NOMO-1 treated with dmso at 0.1 percent for 144 hours (cell line): ENCODE results near the gene ACSS3.
"Not testable (repeated sequence)": the region's sequence is repeated elsewhere in the genome, so short reads cannot be mapped to it uniquely, and the experiment has no call there.

Source experiments
- DNase-seq: peaks from one replicate; lab custom pipeline; 2025; ENCODE audit not compliant: unreplicated experiment; lab: John Stamatoyannopoulos, UW

ACSS3 gene

DNA sequence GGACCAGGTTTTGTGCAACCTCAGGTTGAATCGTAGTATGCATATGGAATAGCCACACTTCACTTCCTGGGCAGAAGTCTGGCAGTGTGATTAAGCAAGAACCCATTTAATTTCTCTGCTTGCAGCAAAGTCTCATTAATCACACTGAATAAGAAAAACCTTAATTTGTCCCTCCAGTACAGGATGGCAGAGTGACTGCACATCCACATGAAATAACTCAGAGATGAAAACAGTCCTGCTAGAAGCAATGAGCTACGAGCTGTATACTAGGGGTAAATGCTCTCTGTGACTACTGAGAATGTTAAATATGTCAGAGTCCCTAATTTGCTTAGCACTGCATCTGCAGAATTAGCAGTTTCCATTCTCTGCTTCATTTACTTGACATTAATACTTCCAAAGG, 88.9 kb downstream of the ACSS3 start:
- no peak for DNase-seq

- DNase-seq, result no peak
Measured at GRCh38 chr12:81167694-81168093, 89.8 kb downstream of the ACSS3 start.

GRCh38 chr12:81168445-81168844, 90.6 kb downstream of the ACSS3 start:
- DNase-seq, result no peak

DNA sequence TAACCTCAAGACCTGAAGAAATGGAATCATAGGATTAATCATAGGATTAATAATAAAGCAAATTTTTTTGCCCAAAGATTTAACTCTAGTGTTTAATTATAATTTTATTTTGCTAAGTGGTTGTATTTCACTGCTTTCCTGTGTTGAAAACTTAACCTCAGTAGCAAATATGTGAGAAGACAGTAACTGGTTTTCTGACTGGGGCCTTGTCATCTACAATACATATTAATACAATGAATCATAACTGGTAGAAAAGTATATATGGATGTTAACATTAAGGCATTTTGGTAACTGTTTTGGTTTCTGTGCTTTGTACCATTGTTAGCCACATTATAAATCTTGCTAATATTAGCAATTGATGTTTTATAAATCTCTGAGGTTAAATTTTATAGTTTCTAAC, 92.2 kb downstream of the ACSS3 start:
- no peak for DNase-seq

DNA sequence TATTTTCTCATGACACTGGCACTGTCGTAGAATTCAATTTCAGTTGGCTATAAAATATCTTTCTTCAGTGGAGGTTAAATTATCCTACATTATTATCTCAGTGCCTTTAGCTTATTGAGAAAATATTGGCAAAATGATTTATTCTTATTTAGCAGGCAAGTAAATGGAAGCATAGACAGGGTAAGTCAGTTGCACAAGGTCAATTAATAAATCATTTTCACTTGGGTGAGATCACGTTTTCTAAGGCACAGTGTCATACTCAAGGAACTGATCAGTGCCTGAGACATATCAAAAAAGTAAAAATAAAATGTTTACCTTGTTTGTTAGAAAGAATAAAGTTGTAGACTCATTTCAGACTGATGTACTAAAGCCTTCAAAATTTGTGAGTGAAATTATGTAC, 95.0 kb downstream of the ACSS3 start:
- DNase-seq, result no peak

DNA sequence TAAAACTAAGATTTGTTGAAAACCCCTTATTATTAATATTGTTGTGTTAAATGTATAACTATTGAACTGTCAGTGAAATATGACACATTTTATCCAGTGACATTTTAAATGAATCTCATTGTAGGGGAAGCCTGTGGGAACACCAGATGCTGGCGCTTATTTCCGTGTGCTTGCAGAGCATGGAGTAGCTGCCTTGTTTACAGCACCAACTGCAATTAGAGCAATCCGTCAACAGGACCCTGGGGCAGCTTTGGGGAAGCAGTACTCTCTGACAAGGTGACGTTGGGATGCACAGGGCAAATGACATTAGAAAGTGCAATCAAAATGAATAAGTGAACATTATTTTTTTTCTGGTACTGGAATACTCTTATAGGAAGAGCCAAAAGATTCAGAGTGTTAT, 96.8 kb downstream of the ACSS3 start:
- DNase-seq, result no peak

- no peak for DNase-seq
Measured at GRCh38 chr12:81176796-81177195, 98.9 kb downstream of the ACSS3 start.

DNA sequence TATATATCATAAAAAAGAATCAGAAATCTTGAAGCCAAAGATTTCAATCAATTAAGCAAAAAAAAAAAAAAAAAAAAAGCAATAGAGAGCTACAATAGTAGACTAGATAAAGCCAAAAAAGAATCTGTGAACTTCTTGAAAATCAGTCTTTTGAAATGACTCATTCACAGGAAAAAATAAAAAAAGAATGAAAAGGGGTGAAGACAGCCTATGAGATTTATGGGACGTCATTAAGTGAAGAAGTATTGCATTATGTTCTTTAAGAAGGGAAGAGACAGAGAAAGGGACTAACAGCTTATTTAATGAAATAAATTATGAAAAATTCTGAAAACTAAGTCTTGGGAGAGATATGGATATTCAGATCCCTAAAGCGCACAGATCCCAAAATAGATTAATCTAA, 103.8 kb downstream of the ACSS3 start:
- DNase-seq, result no peak

- no peak for DNase-seq
Measured at GRCh38 chr12:81187686-81188085, 109.8 kb downstream of the ACSS3 start.

- no peak for DNase-seq
Measured at GRCh38 chr12:81196595-81196994, 118.7 kb downstream of the ACSS3 start.

DNA sequence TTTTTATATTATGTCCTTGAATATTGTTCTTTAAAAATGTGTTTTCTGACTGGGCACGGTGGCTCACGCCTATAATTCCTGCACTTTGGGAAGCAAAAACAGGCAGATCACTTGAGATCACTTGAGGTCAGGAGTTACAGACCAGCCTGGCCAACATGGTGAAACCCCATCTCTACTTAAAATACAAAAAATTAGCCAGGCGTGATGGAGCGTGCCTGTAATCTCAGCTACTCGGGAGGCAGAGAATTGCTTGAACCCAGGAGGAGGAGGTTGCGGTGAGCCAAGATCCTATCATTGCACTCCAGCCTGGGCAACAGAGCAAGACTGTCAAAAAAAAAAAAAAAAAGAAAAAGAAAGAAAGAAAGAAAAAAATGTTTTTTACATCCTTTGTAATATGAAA, 122.7 kb downstream of the ACSS3 start:
- not testable (repeated sequence) for DNase-seq

- DNase-seq, result no peak
Measured at GRCh38 chr12:81203671-81204204, 125.9 kb downstream of the ACSS3 start.

GRCh38 chr12:81205416-81205815, 127.5 kb downstream of the ACSS3 start:
- no peak for DNase-seq

- no peak for DNase-seq
Measured at GRCh38 chr12:81206429-81206828, 128.6 kb downstream of the ACSS3 start.

GRCh38 chr12:81207173-81207572, 129.3 kb downstream of the ACSS3 start:
- no peak for DNase-seq

DNA sequence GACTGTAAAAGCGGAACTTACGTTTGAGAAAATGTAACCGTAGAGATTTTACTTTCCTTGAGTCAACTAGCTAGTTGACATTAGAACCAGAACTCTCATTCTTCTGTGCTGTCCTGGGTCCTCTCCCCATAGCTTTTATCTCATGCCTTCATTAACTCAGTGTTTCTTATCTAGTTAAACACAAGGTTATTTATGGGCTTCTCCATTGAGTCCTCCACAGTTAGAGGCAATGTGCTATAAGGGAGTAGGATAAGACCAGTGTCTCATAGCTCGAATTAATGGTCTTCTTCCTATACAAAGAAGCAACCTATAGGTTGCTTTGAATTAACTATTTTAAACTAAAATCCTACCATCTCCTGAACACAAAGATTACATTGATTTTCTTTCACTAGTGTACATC, 129.8 kb downstream of the ACSS3 start:
- no peak for DNase-seq

DNA sequence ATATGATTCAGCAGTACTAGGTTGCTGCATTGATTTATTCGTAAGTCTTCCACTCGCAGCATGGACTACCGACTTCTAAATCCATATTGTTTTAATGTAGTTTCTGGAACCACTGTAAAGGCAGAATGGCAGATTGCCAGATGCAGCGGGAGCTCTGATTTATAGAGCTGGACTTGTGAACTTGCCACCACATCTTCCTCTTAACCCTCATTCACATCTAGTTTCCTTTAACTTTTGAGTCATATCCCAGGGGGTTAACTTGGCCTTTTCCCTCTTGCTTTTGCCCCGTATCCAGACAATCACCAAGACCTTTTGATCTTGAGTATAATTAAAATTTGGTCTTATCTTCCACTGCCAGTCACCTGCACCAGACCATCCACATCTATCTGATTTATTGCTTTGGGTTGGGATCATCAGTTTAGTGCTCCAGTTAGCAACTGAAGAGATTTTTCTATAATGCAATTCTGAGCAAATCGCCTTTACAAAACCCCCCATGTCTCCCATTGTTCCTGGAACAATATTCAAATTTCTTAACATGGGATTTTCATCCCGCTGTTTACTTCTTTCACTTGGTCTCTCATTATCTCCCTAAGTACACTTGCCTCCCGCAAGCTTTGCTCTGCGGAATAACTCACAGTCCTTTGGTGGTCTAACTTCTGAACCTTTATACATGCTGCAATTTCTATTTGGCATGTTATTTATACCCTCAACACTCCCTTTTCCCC, 130.5 kb downstream of the ACSS3 start:
- DNase-seq, result no peak

- DNase-seq, result no peak
Measured at GRCh38 chr12:81209012-81209411, 131.1 kb downstream of the ACSS3 start.

- DNase-seq, result not testable (repeated sequence)
Measured at GRCh38 chr12:81209772-81210225, 131.9 kb downstream of the ACSS3 start.

- DNase-seq, result no peak
Measured at GRCh38 chr12:81211306-81211705, 133.4 kb downstream of the ACSS3 start.

DNA sequence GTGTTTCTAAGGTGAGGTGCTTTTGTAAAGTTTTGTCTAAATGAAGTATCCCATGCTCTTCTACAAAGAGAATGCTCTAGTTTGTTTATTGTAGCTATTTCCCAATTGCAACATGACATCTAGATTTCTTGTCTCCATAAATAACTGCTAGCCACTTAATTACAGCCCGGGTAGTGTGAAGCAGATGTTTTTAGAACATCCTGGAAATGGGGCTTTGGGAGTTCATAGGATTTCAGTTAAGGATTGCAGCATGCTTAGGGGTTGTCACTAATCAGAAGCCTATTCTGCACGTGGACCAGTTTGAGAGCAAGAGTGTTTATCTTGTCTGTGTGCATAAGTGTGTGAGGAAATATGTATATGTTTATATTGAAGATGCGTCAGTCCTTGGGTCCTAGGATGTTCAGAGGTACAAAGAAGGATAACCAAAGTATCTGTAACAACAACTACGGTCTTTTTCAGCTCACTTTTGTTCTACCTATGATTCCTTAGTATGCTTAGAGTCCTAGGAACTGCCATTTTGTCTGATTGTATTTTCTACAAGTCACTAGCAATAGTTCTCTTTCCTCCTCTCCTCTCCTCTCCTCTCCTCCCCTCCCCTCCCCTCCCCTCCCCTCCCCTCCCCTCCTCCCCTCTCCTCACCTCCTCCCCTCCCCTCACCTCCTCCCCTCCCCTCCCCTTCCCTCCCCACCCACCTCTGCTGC, 135.3 kb downstream of the ACSS3 start:
- no peak for DNase-seq

GRCh38 chr12:81216739-81217138, 138.9 kb downstream of the ACSS3 start:
- DNase-seq, result no peak
